IPS-18c (cell line): Measurements from ENCODE around the gene EIF4ENIF1.

ENCODE experiments used
- H3K4me3 ChIP-seq: 2 replicates; pipeline ENCODE4 v1.7.0; 2013; ENCODE audit warnings: low read depth, mild to moderate bottlenecking, low read length, moderate library complexity; ENCODE audit not compliant: insufficient read depth
- H3K9me3 ChIP-seq: one replicate; pipeline ENCODE4 v1.6.1; 2013; ENCODE audit warnings: mild to moderate bottlenecking, low read length, moderate library complexity; ENCODE audit not compliant: control insufficient read depth, insufficient read depth

EIF4ENIF1 gene

DNA sequence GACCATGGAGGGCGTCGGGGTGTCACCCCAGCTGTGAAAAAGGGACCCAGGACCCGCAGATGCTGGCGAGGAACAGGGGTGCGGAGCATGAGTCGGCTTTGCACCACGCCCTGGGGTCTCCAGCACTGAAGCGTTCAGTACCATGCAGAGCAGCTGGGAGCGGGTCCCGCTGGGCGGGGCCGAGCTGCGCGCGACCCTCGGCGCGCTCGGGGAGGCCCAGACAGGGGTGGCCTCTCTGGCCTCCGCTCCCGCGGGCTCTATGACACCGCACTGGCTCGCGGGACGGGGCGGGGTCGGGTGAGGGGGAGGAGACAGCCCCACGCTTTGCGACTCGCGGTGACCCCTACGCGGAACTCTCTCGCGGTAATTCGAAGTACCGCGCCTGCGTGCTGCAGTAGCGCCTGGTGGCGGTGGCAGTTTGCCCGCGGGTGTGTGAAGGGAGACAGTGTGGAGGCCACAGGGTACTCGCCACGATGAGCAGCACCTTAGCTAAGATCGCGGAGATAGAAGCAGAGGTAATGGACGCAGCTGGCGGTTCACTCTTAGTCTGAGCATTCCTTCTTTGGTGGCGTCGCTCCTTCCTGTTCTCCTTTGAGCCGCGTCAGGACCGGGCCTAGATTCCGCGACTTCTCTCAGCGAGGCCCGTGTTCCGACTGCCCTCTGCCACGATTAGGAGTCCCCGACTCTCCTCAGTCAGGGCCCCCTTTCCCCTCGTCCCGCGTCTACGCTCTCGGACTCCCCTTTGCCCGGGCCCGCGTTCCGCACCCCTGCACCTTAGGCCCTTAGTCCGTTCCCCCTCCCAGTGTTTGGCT, 90.2 kb downstream of the EIF4ENIF1 start, which contains the start of gene DRG1:
TSS of gene DRG1 (plus strand) at position 394 of the 812 bp plus-strand sequence. CDS start at position 474, 80 bp downstream.
- peak within 1 kb of the TSS; percentile 93 for H3K4me3 ChIP-seq

DNA sequence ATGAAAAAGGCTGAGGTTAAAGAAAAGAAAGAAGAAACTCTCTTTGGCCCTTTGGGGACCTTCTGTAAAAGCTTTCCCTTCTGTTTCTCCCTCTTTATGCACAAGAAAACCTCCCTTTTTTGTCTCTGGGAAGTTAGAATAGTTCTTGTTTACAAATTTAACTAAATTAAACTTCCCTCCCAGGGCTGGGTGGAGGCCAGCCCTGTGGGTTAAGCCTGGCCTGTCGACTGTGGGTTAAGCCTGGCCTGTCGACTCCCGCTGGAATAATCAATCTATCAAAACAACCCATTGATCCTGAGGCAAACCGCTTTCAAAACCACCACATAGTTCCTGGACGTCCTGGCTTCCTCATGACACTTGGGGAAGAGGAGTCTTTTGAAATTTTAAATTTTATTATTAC, 91.4 kb downstream of the EIF4ENIF1 start:
- no peaks in the 10 kb centered on the region for H3K9me3 ChIP-seq
- no peak overlapping the region for H3K4me3 ChIP-seq

More for the DNA sequence above, 90.2 kb downstream of the EIF4ENIF1 start, which contains the start of gene DRG1:
- no peaks in the 10 kb centered on the region for H3K9me3 ChIP-seq

DNA sequence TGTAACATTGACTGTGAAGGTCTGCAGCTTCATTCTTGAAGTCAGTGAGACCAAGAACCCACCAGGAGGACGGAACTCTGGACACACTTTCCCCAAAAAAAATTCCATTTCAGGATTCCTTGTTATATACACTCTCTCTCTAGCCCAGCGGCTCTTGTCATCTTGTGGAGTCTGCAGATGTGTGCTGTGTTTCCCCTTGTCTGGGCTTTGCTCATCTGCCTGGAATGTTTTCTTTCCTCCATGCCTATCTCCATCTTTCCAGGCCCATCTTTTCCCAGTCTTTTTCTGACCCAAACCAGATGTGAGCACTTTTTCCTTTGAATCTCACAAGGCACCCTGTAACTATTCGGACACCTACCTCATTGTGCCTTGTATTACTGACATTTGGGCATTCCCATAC, 95.3 kb downstream of the EIF4ENIF1 start:
- no peaks in the 10 kb centered on the region for H3K9me3 ChIP-seq
- no peak overlapping the region for H3K4me3 ChIP-seq

DNA sequence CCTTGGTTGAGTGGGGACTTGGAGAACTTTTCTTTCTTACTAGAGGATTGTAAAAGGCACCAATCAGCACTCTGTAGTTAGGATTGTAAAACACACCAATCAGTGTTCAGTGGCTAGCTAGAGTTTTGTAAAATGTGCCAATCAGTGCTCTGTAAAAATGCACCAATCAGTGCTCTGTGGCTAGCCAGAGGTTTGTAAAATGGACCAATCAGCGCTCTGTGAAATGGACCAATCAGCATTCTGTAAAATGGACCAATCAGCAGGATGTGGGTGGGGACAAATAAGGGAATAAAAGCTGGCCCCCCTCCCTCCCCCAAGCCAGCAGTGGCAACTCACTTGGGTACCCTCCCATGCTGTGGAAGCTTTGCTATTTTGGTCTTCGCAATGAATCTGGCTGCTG, 95.7 kb downstream of the EIF4ENIF1 start:
- H3K4me3 ChIP-seq, result no peak overlapping the region
- H3K9me3 ChIP-seq, result no peaks in the 10 kb centered on the region
